GM21717 (cell line): ENCODE results near the gene PNPLA2.
A peak's percentile ranks its signal among the peaks of the same experiment; 100 is the strongest.

ENCODE experiments used
- ATAC-seq: cut with Tn5 transposase; IDR thresholded peaks from one replicate; pipeline ENCODE4 v1.9.1; 2021; ENCODE audit warnings: mild to moderate bottlenecking, moderate library complexity; ENCODE audit not compliant: unreplicated experiment

PNPLA2 gene

DNA sequence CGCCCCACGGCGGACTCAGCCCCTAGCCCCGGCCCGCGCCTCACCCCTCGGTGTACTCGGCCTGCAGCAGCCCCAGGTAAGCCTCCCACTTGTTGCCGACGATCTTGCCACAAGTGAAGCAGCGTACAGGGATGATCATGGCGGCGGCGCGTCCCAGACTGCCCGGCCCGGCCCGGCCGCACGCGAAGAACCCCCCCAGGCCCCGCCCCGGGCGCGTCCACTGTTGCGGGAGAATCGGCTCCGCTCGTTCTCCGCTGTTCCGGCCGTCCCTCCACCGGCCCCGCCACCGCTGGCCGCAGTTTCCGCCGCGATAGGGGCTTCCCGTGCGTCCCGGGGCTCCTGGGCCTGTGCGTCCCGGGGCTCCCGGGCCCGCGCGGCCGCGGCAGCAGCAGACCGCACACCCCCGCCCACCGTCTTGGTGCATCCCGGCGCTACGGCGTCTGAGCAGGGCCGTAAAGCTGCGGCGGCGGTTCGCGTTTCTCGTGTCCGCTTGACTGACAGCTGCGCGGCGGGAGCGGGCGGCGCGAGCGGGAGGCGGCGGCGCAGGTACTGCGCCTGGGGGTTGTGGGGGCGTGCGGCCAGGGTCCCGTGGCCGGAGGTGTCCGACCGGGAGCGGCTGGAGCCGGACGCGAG, 23.8 kb downstream of the PNPLA2 start, which contains the start of the genes POLR2L and TSPAN4:
Gene POLR2L (minus strand): TSS at position 160 of the 633 bp plus-strand sequence. CDS start 21 bp downstream, at position 139.
Gene TSPAN4 (plus strand): TSS at position 483 of the 633 bp plus-strand sequence. CDS start 7,453 bp downstream, outside the sequence.
- peak; percentile 40 for ATAC-seq

- no peak for ATAC-seq
Observed at GRCh38 chr11:843086-843734, 24.5 kb downstream of the PNPLA2 start.

DNA sequence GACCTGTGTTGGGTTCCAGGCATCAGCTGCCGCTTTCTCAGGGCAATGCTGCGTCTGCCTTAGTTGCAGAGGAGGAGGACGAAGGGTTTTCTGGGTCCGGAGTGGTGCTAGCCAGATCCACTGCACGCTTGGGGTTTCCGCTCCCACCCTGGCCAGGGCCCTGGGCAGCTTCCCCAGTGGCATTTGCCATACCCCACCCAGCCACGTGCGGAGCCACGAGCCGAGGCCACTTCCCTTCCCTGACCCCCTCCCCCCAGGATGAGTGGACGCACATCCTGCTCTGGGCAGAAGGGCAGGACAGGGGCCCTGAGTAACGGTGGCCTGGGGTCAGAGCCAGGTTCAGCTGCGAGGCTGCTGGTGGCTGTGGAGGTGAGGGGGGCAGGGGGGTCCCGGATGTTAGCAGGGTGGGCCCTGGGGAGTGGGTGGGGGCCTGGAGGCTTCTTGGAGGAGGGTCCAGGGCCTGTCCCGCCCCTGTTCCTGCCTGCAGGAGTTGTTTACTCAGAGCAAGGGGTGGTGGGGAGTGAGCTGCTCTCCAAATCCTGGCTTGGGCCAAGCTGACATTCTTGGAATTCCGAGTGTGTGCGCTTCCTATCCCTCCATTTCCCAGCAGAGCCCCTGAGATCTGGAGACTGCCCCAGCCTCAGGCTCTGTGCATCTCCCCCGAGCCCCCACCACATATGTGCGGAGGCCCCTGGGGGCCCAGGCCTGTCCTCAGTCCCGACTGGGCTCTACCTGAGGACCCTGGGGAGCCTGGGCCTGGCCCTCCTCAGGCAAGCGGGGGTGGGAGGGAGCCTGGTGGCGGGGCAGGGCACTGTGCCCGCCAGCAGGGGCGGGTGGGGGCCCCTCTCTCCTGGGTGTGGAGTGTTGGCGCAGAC, 25.3 kb downstream of the PNPLA2 start:
- ATAC-seq: no peak

GRCh38 chr11:844693-845644, 26.3 kb downstream of the PNPLA2 start:
- ATAC-seq: no peak

- ATAC-seq: no peak
Observed at GRCh38 chr11:845872-846495, 27.3 kb downstream of the PNPLA2 start.

DNA sequence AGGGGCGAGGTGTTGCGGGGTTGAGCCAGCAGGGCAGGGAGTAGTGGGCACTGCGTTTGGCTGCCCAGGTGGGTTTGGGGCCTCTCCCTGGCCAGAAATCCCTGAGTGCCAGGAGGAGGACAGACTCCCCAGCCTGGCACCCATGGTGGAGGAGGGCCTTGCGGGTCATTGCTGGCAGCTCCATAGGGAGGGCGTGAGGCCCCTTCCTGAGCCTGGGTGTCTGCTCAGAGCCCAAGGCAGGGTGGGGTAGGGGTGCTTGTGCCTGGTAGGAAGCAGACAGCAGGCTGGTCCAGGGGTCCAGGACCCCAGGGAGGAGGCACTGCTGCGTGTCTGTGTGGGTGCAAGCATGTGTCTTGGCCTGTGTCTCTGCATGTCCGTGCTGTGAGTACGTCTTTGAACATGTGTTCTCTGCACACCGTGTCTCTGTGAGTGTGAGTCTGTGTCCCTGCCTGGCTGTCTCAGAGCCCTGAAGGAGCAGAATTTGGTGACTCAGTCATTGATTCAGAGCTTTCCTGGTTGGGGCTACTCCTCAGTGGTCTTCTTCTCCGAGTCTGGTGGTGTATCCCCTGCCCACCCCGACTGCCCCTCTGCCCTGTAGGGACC, 27.9 kb downstream of the PNPLA2 start:
- no peak for ATAC-seq

GRCh38 chr11:847876-848275, 29.2 kb downstream of the PNPLA2 start:
- ATAC-seq: no peak

- no peak for ATAC-seq
Observed at GRCh38 chr11:848380-848931, 29.7 kb downstream of the PNPLA2 start.

- no peak for ATAC-seq
Observed at GRCh38 chr11:849104-849824, 30.6 kb downstream of the PNPLA2 start.

DNA sequence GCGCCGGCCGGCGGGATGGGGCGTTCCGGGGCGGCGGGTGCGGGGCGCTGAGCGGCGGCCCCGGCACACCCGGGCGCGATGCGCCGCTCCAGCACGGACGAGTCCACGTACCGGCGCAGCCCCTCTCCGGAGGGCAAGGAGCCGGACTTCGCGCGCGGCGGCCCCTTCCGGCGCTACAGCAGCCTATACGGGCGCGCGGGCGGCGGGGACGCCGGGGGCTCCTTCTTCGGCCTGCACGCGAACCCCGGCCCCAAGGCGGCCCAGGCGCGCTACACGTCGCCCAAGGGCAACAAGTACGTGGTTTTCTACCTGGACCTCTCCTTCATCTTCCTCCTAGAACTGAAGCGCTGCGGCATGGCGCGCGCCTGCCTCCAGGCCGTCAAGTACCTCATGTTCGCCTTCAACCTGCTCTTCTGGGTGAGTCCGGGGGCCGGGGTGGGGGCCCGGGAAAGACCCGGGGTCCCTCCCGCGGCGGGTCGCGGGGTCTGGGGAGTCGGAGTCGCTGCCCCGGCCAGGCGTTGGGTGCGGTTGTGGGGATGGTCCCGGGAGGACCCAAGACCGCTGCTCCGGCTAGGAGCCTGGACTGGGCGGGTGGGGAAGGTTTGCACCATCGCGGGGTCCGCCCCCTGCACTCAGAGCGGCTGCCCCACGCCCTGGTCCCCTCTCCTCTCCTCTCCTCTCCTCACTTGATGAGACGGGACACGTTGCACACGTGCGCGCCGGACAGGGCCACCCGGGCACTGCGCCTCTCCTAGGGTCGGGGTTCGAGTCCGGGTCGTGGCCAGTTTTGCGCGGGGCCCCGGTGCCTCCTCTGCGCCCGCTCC, 31.4 kb downstream of the PNPLA2 start:
- ATAC-seq: no peak

DNA sequence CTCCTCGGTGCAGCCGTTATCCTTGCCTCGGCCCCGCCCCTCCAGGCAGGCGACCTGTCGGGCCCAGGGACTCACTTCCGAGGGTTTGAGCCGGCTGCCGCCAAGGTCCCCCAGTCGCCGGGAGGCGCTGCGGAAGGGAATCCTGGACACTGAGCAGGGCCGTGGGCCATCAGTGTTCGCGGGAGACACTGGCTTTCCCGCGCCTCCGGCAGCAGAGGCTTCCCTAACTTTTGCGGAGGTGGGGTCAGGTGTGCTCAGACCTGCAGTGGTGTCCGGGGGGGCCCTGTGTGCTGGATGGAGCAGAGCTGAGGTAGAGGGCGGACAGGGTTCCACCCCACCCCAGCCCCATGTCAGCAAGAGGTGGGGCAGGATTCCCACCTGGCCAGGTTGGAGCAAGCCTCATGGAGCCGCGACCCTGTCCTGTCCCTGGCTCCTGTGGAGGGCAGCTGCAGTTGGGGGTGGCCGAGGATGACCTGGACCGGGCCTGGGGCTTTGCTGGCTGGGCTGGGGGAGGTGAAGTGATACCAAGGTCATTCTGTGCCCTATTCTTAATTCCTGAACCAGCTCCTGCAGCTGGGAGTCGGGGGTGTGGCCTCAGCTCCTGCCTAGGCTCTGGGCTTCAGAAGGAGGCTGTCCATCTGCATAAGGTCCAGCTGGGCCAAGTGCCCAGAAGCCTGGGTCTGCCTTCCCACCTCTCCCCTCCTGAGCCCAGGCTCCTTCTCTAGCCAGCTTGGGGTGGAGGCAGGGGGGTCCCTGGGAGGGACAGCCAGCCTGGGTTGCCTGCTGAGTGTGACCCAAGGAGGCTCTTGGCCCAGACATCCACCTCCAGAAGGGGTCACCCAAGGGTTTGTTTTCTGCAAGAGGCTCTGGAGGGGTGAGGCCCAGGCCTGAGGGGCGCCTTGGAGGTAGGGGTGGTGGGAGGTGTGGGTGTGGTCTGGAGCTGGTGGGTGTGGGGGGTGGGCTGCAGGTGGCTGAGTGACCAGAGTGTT, 32.4 kb downstream of the PNPLA2 start:
- no peak for ATAC-seq

- ATAC-seq: no peak
Observed at GRCh38 chr11:852762-853161, 34.0 kb downstream of the PNPLA2 start.

DNA sequence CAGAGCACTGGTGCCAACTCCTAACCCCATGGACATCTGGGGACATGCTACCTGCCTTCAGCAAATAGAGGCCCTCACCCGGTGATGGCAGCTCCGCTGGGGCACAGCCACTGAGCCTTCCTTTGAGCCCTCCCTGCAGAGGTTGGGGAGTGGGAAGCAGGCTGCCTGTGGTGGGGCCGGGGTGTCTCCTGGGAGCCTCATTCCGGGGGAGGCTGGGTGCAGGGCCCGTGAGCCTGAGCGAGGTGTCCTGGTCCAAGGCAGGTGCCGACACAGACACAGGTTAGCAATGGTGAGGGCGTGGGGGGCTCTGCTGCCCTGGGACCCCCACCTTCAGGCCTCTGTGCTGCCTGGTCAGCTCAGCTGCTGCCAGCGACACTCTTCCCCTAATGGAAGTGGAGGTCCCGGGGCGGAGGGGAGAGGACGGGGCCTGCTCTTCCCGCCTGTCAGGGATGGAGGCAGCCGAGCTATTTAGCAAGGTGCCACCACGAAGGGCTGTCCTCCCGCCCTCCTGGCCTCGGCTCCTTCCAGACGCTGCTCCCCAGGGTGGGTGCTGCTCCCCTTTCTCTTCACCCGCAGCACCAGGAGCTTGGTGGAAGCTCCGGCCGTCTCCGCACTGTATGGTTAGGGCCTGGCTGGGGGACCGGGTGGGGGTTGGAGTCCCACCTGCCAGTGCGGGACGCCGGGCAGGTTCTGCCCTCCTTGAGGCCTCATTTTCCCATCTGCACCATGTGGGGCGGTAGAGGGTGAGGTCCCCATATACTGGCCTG, 35.2 kb downstream of the PNPLA2 start:
- no peak for ATAC-seq

DNA sequence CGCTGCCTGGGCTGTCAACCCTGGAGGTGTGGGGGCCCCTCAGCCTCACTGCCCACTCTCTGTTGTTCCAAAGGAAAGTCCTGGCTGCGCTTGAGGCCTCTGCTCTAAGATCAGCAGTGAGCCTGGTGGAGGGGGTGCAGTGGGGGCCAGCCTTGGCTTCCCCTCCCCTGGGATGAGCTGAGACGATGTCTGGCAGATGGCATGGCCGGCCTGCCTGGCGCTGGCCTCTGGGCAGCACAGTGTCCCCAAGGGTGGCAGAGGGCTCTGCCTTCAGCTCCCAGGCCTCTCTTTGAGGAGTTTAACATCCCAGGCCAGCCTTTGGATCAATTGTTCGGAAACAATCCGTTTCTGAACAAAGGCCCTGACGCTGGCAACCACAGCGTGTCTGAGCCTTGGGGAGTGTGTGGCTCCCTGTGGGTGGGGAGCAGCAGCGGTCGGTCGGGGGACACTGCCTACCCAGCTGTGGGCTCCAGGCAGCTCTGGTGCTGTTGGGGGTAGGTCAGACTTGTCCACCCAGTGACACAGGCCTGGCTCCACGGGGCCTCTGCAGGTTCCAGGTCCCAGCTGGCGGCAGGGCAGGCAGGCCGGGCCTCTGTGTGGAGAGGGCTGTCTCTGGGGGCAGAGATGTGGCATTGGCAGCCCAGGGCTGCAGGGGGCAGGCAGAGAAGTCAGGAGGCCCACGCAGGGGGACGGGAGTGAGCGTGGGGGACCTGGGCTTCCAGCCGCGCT, 36.1 kb downstream of the PNPLA2 start:
- no peak for ATAC-seq

- no peak for ATAC-seq
Observed at GRCh38 chr11:855330-855674, 36.6 kb downstream of the PNPLA2 start.
